RWPE1 (cell line): ENCODE results near the gene DCBLD2.

Experiments used
- CTCF ChIA-PET: fragments of 350-600 bp; sonication (Branson Sonifier 250); formaldehyde crosslinking; extraction: SDS; loops from one replicate; lab custom pipeline; 2021; lab: Yijun Ruan, JAX
- POLR2A ChIA-PET: fragments of 400-600 bp; formaldehyde crosslinking; extraction: SDS; loops from one replicate; lab custom pipeline; 2020; ENCODE audit warnings: antibody characterized with exemption; ENCODE audit not compliant: low non-redundant PET; lab: Yijun Ruan, JAX
- DNase-seq: peaks from one replicate; pipeline ENCODE4 v3.0.0; 2012; ENCODE audit warnings: low spot score
- H3K27ac ChIP-seq: fragments of 450-650 bp; 2 replicates; pipeline ENCODE4 v1.5.1; 2017
- CTCF ChIP-seq: fragments of 450-650 bp; conservative IDR thresholded peaks from 2 replicates; pipeline ENCODE4 v1.5.1; 2017; ENCODE audit warnings: low read depth, mild to moderate bottlenecking

DCBLD2 gene

GRCh38 chr3:98901392-98902350, at the start of gene DCBLD2:
Gene DCBLD2, minus strand, starts transcription at chr3:98901695. Its CDS starts 369 bp downstream, at chr3:98901326.
- ChIA-PET POLR2A (interaction anchor here (0.8 kb wide), 1 partner anchor 1101 kb away, joined by 6 read pairs; no protein-coding TSS in a partner anchor), CTCF (interaction anchor here (0.5 to 0.7 kb wide), 3 partner anchors 92 to 933 kb away, joined by 3 to 5 read pairs (median 3); no protein-coding TSS in a partner anchor)
- H3K27ac ChIP-seq = peak within 1 kb of the TSS; percentile 92
- no peak for TF ChIP-seq CTCF
- DNase-seq = peak; percentile 98

GRCh38 chr3:98945666-98946065, 44.2 kb upstream of the DCBLD2 start:
- ChIA-PET POLR2A (no interaction called here), CTCF (no interaction called here)
- no peak overlapping the region for H3K27ac ChIP-seq
- TF ChIP-seq CTCF = no peak
- DNase-seq = no peak

GRCh38 chr3:98945101-98945524, 43.6 kb upstream of the DCBLD2 start:
- TF ChIP-seq CTCF = no peak
- CTCF ChIA-PET = interaction anchor here (0.7 kb wide), 1 partner anchor 31 kb away, joined by 6 read pairs; no protein-coding TSS in a partner anchor
- DNase-seq = no peak
- POLR2A ChIA-PET = no interaction called here
- no peak overlapping the region for H3K27ac ChIP-seq

GRCh38 chr3:98930413-98930812, 28.9 kb upstream of the DCBLD2 start:
- TF ChIP-seq CTCF = no peak
- ChIA-PET POLR2A (no interaction called here), CTCF (no interaction called here)
- DNase-seq = no peak
- no peak overlapping the region for H3K27ac ChIP-seq

GRCh38 chr3:98921957-98922356, 20.5 kb upstream of the DCBLD2 start:
- ChIA-PET POLR2A (no interaction called here), CTCF (no interaction called here)
- no peak for TF ChIP-seq CTCF
- DNase-seq = no peak
- no peak overlapping the region for H3K27ac ChIP-seq

GRCh38 chr3:98920166-98920565, 18.7 kb upstream of the DCBLD2 start:
- ChIA-PET CTCF (interaction anchor here (0.8 kb wide), 1 partner anchor 103 kb away, joined by 3 read pairs; no protein-coding TSS in a partner anchor), POLR2A (no interaction called here)
- DNase-seq = no peak
- H3K27ac ChIP-seq = no peak overlapping the region
- TF ChIP-seq CTCF = no peak
